Gastroesophageal sphincter (tissue), 3 donors: ENCODE results near the gene NUAK2.

Experiments
- CTCF ChIP-seq, 4 experiments: fragments of 200-600 bp in 2 of 4; fragments of 450-650 bp in 2 of 4; sonication (generic) in 1 of 4; IDR thresholded peaks; one replicate each; pipeline ENCODE4 v1.5.1; 2017 to 2019; ENCODE audit warnings: antibody characterized with exemption in 4 of 4, mild to moderate bottlenecking in 2 of 4, moderate library complexity in 2 of 4
- EP300 ChIP-seq: sonication (generic); formaldehyde crosslinking; IDR thresholded peaks from one replicate; pipeline ENCODE4 v1.6.1; 2017; ENCODE audit warnings: antibody characterized with exemption, mild to moderate bottlenecking
- POLR2A ChIP-seq, 2 donors: fragments of 450-650 bp; IDR thresholded peaks; one replicate each; pipeline ENCODE4 v1.6.1; 2017; ENCODE audit warnings: antibody characterized with exemption in 2 of 2, mild to moderate bottlenecking in 2 of 2, moderate library complexity in 1 of 2
- POLR2AphosphoS5 ChIP-seq: sonication (generic); formaldehyde crosslinking; IDR thresholded peaks from one replicate; pipeline ENCODE4 v1.6.1; 2017; ENCODE audit warnings: antibody characterized with exemption

- no peak for TF ChIP-seq POLR2A (IDR thresholded peaks at IDR 0.05)
- TF ChIP-seq CTCF (IDR thresholded peaks at IDR 0.05) = no peak
- no peak for TF ChIP-seq EP300
- TF ChIP-seq POLR2AphosphoS5 = no peak
Measured at GRCh38 chr1:205315008-205315618, 6.4 kb downstream of the NUAK2 start.
